GM19035 (cell line): ENCODE results near the gene CDV3.
"Not testable (repeated sequence)": the region's sequence is repeated elsewhere in the genome, so short reads cannot be mapped to it uniquely, and the experiment has no call there.

ENCODE experiments used
- ATAC-seq: cut with Tn5 transposase; IDR thresholded peaks from one replicate; pipeline ENCODE4 v1.9.1; 2021; ENCODE audit not compliant: unreplicated experiment

The CDV3 gene, protein sequence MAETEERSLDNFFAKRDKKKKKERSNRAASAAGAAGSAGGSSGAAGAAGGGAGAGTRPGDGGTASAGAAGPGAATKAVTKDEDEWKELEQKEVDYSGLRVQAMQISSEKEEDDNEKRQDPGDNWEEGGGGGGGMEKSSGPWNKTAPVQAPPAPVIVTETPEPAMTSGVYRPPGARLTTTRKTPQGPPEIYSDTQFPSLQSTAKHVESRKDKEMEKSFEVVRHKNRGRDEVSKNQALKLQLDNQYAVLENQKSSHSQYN

DNA sequence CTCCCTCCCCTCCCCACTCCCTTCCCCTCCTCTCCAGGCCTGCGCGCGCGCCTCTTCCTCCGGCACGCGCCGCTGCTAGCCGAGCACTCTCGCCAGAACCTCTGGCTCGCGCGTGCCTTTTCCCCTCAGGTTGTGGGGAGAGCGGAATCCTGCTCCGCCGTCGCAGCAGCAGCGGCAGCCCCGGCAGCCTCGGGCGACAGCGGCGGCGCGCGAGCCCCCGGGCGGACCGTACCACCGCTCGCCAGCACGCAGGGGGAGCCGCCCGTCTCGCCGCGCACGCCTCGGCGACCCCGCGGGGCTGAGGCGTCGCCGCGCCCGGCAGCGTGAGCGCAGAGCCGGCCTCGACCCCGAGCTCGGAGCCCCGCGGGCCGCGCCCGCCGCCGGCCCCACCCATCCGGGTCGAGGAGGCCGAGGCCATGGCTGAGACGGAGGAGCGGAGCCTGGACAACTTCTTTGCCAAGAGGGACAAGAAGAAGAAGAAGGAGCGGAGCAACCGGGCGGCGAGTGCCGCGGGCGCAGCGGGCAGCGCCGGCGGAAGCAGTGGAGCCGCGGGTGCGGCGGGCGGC is at the start of gene CDV3:
Gene CDV3, plus strand, starts transcription at position 58 of the 566 bp plus-strand sequence. Its CDS starts 359 bp downstream, at position 417.
- ATAC-seq = peak; percentile 31

DNA sequence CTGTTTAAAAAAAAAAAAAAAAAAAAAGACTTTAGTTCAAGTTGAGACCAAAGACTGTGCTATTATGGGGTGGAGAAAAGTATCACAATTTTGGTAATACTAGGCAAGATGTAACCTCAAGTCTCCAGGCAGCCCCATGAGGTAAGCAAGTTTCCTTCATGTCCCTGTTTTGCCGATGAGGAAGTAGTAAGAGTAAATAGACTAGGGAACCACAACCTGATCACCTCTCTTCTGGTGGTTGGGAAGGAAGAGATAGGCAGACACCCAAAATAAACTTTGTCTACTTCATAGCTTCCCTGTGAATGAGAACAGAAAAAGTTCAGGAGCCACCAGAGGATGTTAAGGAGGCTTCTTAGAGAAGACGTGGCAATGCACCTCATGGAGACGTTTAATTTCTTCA is 49.7 kb upstream of the CDV3 start:
- ATAC-seq = not testable (repeated sequence)

DNA sequence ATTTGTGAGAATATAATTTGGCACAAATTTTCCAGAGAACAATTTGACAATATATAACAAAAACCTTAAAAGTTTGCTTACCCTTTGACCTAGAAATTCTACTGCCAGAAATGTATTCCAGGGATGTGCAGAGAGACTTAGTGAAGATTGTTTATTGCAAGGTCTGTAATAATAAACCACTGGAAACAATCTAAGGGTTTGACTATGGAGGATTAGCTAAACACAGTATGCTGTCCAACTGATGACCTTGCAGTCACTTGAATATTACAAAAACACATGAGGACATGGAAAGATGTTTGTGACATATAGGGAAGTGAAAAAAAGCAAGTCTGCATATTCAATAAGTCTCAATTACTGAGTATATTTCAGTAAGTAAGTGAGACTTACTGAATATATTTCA is 48.1 kb upstream of the CDV3 start:
- no peak for ATAC-seq

DNA sequence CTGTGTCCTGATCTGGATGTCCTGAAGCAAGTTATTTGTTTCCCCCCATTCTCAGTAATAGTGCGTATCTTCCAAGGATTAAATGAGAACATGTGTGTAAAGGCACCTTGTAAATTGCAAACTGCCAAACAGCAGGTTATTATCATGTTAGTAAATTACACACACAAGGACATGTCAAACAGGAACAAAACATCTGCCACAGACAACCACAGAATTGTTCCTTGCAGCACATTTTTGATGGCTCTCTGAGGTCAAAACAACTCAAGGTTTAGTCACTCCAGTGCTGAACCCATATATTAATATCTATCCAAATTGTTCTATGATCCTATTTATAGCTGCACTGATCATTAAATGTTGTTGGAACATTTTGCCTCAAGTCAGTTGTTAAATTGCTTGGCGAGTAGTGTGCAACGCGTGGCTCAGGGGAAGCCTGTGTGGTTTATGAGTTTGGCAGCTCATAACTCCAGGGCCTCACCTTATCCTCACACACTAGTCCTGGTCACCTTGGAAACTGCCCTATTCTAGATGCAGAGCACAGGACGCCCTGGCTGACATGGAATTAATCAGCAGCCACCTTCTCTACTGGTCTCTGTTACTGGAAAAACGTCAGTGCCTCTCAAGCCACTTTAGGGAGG is 46.3 kb upstream of the CDV3 start:
- no peak for ATAC-seq

DNA sequence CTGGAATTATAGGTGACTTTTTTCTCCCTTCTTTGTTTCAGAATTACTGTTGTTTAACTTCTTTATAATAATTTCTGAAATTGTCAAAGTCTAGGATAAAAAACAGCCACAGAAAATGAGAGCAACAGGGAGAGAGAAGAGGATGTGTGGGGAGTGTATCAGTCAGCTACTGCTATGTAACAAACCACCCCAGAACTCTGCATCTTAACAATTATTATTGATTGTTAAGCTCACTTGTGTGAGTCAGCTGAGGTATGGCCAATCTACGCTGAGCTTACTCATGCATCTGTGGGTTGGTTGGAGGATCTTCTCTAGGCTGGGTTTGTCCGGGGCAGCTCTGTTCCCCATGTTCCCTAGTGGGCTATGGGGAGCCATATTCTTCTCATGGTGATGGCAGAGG is 43.7 kb upstream of the CDV3 start:
- no peak for ATAC-seq

DNA sequence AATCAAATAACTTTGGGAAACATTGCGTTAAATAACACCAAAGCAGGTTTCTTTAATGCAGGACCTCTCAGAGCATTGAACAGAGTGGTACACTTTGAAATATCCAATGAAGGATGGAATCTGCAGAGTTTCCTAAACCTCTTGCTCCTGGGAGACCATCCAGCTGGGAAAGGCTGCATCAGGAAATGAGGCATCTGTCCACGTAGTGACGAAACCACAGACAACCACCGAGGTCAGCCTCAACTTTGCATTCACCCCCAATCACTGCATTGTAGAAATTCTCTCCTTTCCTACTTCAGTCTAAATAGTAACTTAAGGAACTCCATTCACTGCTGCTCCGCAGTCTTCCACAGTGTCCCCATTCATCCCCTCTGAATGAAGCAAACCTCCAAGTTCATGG is 41.5 kb upstream of the CDV3 start:
- ATAC-seq = no peak

DNA sequence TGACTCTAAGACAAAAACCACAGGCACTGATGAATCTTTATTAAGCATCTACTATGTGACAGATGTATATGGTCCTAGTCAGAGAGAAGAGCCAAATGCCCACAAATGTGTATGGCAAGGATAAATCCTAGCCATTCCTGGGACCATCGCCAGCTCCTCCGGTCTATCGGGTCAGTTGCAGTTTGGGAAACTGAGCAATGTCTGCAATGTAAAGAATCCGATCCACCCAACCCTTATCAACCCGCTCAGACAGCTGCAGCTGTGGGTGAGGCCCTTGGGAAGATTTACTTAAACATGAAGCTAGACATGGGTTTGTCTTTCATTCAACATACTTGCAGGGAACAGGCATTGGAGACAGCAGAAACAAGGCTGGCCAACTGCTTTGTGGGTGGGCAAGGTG is 40.5 kb upstream of the CDV3 start:
- ATAC-seq = no peak

DNA sequence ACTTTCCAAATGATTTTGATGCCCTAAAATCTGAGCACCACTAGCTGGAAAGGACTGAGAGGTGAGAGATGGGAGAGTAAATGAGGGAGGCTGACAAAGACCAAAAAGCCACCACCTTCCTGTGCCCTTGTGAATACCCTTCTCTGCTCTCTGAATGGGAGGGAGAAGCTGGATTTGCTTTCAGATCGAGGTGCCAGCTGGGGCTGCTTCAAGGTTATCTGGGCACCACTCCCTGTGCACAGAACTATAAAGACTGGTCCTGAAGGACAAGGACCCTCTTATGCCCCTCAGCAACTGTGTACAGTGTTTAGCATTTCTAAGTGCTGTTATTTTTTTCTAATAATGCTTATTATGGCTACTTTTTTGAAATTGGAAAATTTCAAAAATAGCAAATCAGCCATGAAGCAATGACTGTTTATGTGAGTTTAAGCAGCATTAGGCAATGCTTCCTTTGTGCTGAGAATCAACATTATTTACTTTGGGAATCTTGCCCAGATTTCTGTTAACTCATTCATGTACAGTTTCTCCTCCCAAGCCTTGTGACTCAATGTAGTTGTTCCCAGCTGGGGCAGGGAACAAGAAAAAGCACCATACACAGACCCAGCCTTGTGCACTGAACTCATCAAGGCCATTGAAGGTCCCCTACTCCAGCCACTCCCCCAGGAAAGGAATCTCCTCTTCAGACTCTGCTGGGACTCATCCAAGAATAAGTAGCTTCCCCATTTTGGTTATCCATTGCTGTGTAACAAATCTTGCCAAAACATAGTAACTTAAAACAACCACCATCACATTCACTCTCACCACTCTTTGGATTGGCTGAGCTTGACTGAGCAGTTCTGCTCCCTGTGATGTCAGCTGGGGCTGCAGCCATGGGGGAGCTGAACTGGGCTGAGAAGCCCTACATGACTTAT is 37.3 kb upstream of the CDV3 start:
- no peak for ATAC-seq

DNA sequence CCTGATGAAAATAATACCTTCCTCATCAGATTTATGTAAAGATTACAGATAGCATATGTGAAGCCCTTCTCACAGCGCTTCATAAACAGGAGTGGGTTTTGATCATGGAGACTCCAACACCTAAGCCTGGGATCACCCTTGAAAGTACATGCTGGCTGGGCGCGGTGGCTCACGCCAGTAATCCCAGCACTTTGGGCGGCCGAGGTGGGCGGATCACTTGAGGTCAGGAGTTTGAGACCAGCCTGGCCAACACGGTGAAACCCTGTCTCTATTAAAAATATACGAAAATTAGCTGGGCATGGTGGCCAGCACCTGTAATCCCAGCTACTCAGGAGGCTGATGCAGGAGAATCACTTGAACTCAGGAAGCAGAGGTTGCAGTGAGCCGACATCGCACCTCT is 36.4 kb upstream of the CDV3 start:
- ATAC-seq = not testable (repeated sequence)

DNA sequence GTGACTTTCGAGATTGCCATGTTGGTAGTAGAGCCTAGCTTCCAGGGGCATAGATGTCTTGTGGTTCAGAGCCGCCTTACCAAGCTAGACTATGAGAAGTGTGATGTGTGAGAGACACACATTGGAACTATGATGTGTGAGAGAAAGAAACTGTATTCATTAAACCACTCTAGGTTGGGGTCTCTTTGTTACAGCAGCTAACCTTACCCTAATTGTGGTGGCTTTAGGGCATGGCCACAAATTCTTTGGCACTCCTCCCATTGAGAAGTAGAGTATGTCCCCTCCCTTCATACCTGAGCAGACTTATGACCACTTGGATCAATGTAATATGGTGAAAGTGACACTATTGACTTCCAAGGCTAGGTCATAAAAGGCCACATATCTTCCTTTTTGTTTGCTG is 35.3 kb upstream of the CDV3 start:
- ATAC-seq = no peak

DNA sequence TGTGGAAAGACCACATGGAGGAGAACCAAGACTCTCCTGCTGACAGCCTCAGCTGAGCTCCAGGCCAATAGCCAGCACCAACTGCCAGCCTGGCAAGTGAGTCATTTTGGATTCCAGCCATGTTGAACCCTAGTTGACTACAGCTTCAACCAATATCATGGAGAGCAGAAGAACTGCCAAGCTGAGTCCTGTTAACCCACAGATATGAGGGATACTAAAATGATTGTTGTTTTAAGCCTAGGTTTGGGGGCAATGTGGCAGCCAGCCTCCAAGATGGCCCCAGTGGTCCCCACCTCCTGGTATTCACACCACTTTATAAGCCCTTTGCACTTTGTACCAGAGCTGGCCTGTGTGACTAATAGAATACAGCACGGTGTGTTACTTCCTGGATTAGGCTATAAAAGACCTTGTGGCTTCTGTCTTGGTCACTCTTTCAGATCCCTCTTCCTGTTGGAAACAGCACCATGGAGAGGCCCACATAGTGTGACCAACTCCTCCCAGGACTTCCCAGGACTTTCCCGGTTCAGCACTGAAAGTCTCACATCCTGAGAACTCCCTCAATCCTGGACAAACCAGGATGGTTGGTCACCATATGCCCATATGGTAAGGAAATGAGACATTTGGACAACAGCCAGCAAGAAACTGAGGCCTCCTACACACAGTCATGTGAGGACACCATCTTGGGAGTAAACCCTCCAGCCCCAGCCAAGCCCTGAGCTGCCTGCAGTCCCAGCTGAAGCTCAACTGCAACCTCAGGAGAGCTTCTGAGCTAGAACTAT is 32.4 kb upstream of the CDV3 start:
- ATAC-seq = no peak

DNA sequence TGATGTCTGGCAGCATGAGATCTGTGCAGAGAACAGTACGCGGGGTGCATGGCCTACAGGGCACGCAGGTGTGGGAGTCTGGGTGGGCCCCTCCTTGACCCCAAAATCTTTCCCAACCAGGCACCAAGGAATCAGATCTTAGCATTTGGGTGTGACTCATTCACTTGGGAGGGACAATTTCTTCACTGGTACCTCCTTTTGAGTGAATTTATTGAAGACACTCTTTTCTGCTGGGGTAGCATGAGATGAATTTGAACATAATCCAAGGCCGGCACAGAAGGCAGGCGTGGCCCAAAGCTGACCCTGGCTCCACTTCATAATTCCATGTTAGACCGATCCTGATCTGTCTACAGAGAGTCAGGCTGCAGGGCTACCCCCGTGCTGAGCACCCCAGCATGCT is 30.6 kb upstream of the CDV3 start:
- ATAC-seq = no peak

DNA sequence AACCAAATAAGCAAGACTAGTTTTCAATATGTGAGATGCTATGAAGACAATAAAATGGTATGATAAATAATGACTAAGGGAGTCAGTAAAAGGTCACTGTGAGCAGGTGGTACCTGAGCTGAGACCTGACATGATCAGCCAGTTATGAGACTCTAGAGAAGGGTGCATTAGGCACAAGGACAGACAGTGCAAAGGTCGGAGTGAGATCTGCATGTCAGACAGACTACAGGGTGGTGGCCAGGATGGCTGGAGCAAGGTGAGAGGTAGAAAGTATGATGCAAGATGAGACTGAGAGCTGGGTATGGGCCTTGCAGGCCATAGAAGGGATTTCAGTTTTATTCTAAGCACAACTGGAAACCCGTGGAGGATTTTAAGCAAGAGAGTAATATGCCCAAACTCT is 28.5 kb upstream of the CDV3 start:
- ATAC-seq = not testable (repeated sequence)

DNA sequence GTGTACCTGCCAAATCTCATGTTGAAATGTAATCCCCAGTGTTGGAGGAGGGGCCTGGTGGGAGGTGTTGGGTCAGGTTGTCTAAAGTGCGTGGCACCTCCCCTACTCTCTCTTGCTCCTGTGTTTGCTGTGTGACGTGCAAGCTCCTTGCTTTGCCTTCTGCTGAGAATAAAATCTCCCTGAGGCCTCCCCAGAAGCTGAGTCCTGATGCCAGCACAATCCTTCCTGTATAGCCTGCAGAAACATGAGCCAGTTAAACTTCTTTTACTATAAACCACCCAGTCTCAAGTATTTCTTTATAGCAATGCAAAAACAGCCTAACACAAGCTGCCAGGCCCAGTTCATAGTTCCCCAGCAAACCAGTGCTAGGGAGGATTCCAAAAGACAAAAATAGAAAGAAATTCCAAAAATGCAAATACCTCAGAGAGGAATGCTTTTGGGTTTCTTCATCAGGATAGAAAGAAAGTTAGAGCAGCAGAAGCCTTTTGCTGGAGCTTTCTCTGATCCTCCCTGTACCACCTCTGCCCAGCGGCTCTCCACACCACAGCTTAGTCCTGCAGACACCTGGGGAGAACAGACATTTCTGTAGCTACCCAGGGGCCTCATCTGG is 25.9 kb upstream of the CDV3 start:
- ATAC-seq = no peak

DNA sequence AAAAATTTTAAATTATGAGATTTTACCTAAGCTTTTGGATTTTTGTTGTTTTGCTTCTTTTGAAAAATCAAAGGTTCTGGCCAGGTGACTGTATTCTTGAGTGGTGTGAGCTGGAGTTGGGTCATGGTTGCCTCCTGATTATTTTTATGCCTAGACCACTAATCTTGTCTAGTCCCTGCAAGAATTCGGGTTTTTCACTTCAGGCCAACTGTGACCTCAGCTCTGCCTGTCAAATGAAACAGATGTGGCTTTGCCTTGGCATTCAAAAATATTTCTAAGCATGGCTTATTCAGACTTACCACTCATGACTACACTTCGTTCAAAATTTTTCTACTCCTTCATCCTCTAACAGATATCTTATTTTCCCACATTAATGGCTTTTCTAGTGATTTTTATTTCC is 25.4 kb upstream of the CDV3 start:
- ATAC-seq = no peak

DNA sequence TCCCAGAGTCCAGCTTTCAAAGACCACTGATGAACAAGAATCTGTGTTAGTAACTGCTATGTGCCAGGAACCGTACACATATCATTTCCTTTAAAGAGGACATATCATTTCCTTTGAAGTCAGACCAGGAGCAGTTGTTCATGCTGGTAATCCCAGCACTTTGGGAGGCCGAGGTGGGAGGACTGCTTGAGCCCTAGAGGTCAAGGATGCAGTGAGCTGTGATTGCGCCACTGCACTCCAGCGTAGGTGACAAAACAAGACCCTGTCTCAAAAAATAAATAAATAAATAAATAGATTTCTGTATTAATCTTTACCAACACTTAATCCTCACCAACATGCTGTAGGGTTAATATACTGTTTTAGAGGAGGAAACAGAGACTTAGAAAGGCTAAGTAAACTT is 23.9 kb upstream of the CDV3 start:
- no peak for ATAC-seq

DNA sequence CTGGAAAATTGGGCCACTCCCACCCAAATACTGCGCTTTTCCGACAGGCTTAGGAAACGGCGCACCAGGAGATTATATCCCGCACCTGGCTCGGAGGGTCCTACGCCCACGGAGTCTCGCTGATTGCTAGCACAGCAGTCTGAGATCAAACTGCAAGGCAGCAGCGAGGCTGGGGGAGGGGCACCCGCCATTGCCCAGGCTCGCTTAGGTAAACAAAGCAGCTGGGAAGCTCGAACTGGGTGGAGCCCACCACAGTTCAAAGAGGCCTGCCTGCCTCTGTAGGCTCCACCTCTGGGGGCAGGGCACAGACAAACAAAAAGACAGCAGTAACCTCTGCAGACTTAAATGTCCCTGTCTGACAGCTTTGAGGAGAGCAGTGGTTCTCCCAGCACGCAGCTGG is 21.9 kb upstream of the CDV3 start:
- not testable (repeated sequence) for ATAC-seq

DNA sequence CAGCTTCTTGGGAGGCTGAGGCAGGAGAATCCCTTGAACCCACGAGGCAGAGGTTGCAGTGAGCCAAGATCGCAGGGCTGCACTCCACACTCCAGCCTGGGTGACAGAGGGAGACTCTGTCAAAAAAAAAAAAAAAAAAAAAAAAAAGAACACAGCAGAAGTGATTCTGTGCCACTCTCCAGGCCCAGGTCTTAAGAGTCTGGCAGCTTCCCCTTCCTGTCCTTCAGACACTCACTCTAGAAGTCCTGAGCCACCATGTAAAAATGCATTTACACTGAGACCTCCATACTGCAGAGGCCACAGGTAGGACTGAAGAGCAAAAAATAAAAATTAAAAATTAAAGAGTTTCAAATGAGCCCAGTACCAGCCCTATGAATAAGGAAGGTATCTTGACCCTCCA is 11.8 kb upstream of the CDV3 start:
- ATAC-seq = no peak

DNA sequence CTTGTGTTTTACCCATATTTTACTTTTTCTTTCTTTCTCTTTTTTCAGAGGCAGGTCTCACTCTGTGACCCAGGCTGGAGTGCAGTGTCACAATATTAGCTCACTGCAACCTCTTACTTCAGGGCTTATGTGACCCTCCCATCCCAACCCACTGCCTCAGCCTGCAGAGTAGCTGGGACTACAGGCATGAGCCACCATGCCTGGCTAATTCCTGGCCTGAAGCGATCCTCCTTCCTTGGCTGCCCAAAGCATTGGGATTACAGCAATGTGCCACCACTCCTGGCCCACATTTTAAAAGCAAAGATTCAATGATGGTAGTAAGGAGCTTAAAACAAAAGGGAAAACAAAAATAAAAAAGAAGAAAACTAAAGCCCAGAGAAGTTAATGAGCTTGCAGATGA is 11.1 kb upstream of the CDV3 start:
- ATAC-seq = no peak

DNA sequence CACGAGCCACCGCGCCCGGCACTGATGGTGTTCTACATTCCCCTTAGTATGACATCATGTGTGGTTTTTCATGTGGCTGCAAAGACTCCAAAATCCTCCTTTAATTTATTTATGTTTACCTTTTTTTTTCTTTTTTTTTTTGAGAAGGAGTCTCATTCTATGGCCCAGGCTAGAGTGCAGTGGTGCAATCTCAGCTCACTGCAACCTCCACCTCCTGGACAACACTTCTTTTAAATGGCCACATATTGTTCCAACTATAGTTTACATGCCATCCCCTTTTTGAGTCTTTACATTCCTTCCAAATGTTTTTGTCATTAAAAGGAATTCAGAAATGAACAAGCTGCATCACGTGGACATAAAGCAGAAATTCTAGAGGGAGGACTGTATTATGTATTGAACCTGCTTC is 10.3 kb upstream of the CDV3 start:
- no peak for ATAC-seq
